ENCODE data around the gene GALNT14.
"Not testable (repeated sequence)": the region's sequence is repeated elsewhere in the genome, so short reads cannot be mapped to it uniquely, and the experiment has no call there.

The GALNT14 gene, protein sequence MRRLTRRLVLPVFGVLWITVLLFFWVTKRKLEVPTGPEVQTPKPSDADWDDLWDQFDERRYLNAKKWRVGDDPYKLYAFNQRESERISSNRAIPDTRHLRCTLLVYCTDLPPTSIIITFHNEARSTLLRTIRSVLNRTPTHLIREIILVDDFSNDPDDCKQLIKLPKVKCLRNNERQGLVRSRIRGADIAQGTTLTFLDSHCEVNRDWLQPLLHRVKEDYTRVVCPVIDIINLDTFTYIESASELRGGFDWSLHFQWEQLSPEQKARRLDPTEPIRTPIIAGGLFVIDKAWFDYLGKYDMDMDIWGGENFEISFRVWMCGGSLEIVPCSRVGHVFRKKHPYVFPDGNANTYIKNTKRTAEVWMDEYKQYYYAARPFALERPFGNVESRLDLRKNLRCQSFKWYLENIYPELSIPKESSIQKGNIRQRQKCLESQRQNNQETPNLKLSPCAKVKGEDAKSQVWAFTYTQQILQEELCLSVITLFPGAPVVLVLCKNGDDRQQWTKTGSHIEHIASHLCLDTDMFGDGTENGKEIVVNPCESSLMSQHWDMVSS

DNA sequence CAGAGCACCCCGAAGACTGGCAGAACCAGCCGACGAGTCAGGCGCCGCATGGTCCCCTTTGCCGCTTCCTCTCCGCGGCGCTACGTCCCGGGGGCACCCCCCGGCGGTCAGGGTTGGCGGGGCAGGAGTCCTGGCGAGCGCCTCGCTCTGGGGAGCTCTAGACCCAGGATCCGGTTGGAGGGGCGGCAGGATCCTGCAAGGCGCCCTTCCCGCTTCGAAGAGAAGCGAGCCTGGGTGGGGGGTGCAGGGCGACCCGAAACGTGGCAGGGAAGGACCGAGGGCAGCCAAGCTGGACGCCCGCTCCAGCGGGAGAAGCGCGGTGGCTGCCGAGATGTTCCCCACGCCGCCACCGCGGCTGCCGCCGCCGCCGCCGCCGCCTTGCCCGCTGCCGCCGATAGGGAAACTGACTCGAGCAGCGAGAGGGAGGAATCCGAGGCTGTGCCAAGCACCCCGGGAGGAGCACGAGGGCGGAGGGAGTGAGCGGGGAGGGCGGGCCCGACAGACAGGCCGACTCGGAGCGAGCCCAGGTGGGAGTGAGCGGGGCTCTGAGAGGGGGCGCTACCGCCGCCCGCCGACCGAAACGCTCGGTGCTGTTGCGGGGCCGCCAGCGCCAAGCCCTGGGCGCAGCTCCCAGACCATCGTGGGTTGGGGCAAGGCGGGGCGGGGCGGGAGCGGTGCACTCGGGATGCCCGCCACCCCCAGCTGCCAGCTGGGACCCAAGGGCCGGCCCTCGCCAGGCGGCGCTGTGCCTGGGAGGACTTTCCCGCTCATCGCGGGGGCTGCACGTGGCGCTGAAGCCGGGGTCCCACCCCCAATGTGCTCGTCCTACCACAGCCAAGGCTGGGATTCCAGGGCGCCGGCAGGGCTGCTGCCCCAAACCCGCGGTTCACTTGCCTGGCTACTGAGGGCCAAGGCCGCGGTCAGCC is at the start of gene GALNT14:
TSS of gene GALNT14 (minus strand) at position 404 of the 926 bp plus-strand sequence. CDS start at position 50, 354 bp downstream.
- DNase-seq, result peak; percentile 25

- DNase-seq, result no peak
These were observed 48.9 kb upstream of the GALNT14 start for GRCh38 chr2:31187166-31187565.

- DNase-seq, result not testable (repeated sequence)
These were observed 45.7 kb upstream of the GALNT14 start for GRCh38 chr2:31183973-31184372.

GRCh38 chr2:31176742-31177141 is 38.5 kb upstream of the GALNT14 start:
- no peak for DNase-seq

- no peak for DNase-seq
These were observed 32.9 kb upstream of the GALNT14 start for GRCh38 chr2:31171142-31171541.

DNA sequence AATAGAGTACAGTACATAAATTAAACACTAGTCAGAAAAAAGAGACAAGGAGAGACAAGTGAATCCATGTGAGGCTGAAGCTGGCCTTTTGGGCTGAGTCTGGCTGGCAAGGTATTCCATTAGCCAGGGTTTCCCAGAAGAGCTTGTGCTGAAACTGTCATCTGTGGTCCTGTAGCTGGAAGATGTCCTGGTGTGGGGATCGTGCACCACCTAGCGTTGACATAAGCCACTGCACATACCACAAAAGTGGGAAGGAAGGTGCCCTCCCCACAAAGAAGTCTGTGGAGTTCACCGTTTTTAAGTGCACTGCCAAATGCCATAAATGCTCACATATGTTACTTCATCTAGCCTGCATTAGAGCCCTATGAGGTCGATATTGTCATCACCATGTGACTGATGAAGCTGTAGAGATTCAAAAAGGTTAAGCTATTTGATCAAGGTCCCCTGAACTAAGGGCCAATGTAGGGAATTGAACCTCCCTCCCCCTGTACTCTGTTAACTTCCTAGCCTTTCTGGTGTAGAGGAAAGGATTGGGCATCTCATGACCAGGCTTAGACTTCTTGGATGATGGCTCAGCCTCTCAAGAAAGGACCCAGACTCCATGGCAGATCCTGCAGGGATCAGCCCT is 31.9 kb upstream of the GALNT14 start:
- no peak for DNase-seq

DNA sequence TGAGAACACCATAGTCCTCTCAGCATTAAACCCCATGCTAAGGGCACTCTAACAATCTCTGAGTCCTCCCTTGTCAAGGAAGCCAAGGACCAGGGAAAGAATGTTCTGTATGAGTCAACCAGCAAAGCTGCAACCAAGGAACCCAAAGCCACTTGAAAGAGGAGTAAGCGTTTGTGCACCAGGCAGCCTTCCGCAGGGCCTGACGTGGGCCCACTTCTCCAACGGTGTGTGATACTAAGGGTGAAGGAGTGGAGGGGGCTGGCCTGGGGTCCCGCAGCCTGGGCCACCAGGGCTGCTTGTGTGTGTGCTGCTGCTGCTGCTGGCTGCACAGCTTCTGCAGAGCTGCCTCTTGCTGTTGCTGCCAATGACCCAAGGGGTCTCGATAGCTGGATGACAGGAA is 30.1 kb upstream of the GALNT14 start:
- no peak for DNase-seq

DNA sequence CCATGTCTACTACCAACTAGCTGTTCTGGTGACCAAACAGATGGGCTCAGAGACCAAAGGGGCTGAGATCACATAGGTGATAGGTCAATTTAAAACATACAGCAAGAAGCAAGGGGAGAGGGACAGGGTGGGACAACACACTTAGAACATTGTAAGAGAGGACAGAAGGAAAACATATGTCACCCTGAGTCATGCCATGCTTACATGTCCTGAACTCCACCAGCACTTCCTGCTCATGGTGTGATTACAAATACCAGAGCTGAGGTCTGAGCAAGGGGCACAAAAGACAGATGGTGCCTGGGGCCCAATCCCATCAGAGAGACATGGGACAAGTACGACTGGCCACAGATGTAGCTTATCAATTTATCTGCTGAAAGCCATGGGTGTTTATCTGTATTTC is 28.7 kb upstream of the GALNT14 start:
- no peak for DNase-seq

- DNase-seq, result no peak
These were observed 24.8 kb upstream of the GALNT14 start for GRCh38 chr2:31163011-31163539.

- DNase-seq, result no peak
These were observed 23.4 kb upstream of the GALNT14 start for GRCh38 chr2:31161637-31162036.

GRCh38 chr2:31151501-31151900 is 13.3 kb upstream of the GALNT14 start:
- DNase-seq, result no peak

GRCh38 chr2:31150120-31150670 is 12.0 kb upstream of the GALNT14 start:
- DNase-seq, result no peak

DNA sequence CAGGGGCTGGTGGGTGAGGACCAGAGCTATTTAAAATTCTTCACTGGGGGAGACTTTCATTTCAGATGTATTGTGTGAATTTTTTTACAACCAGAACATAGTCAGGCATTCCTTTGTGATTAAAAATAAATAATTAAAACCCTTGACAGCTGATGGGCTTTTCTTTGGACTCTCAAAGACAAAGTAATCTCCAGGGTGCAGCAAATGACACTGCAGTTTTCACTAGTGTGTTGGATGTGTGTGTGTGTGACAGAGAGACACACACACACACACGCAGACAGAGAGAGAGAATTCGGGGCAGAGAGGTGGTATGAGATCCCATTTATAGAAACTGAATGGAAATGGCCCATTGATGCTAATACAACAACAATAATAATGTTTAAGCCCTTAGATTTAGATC is 10.3 kb upstream of the GALNT14 start:
- no peak for DNase-seq

- no peak for DNase-seq
These were observed 9.4 kb upstream of the GALNT14 start for GRCh38 chr2:31147645-31148044.

- no peak for DNase-seq
These were observed 3.9 kb upstream of the GALNT14 start for GRCh38 chr2:31142110-31142509.

DNA sequence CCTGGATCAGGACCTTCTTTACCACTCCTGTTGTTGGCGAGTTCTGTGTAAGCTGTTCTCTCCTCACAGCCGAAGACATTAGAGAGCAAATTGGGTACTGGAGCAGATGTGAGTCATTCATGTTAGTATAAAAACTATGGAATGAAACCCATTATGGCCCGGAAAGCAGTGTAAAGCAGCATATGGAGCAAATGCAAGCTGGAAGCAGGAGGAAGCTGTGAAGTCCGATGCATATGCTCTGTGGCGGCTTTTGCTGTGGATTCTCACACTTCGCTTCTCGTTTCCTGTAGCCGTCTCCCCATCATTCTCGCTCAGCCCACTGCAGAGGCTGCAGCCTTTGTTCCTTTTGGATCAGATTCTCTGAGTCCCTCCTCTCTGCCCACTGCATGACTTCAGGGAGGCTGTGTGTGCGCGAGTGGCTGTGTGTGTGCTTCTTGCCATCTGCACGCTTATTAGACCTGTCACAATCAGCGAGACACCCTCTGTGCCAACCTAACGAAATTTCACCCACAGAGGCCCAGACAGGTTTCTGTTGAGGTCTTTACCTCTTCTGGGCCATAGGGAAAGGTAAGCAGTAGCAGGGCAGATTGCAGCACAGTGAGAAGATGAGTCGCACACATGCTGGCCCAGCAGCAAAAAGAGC is 3.3 kb upstream of the GALNT14 start:
- no peak for DNase-seq

DNA sequence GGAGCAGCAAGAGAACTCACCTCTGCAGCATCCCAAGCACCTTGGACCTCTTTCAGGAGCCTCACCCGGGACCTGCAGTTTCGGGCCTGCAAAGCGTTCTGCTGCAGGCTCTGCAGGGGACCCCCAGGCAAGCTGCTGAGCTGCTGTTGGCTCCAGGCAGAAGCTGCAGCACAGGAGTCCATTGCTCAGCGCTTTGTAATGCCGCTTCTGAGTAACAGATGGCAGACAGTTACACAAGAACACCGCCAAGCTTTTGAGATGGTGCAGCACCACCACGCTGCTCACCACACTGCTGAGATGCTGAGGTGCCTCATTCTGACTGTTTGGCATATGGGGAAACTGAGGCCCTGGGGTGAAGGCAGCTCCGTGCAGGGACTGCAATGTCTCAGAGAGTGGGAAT is 1.9 kb upstream of the GALNT14 start:
- DNase-seq, result no peak

GRCh38 chr2:31139671-31140070 is 1.4 kb upstream of the GALNT14 start:
- no peak for DNase-seq

GRCh38 chr2:31137211-31138036 is 816 bp downstream of the GALNT14 start:
- no peak for DNase-seq

DNA sequence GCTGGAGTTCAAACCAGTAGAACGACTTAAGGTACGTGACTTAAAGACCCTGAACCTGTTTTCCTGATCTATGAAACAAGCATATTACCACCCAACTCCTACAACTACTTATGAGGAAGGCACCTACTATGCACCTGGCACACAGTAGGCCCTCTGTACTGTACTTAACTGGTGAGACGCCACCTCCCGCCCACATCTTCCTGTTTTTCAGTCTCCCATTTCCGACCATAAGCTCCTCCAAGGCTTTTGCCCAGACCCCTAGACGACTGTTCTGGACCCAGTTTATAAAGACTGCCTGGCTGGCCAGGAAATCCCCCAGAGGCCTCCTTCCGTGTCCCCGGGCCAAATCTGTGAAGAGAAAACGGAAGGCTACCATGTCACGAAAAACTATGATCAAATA is 1.5 kb downstream of the GALNT14 start:
- no peak for DNase-seq

GRCh38 chr2:31136000-31136399 is 2.2 kb downstream of the GALNT14 start:
- DNase-seq, result no peak

Measured in T1000 (cell line).